Glutamatergic neuron (in vitro differentiated cells): ENCODE data around the gene SSU72. TPM values are rescaled to one million over a fixed set of nuclear protein-coding genes. Genes with fewer than 3 reads are reported as not detected.
"Not testable (repeated sequence)": the region's sequence is repeated elsewhere in the genome, so short reads cannot be mapped to it uniquely, and the experiment has no call there.

Experiments used
- DNase-seq: peaks from one replicate; pipeline ENCODE4 v3.0.0; 2022
- H3K27ac Mint-ChIP-seq: one replicate; pipeline ENCODE4 v1.8.0; 2020; ENCODE audit warnings: mild to moderate bottlenecking, mixed read lengths, inconsistent platforms; ENCODE audit not compliant: unreplicated experiment
- H3K27me3 Mint-ChIP-seq: one replicate; pipeline ENCODE4 v1.8.0; 2020; ENCODE audit warnings: mild to moderate bottlenecking, moderate library complexity, mixed read lengths, inconsistent platforms; ENCODE audit not compliant: unreplicated experiment
- H3K36me3 Mint-ChIP-seq: one replicate; pipeline ENCODE4 v1.8.0; 2020; ENCODE audit warnings: mild to moderate bottlenecking, mixed read lengths, inconsistent platforms; ENCODE audit not compliant: unreplicated experiment
- H3K4me1 Mint-ChIP-seq: one replicate; pipeline ENCODE4 v1.8.0; 2020; ENCODE audit warnings: mild to moderate bottlenecking, low read depth, mixed read lengths, inconsistent platforms; ENCODE audit not compliant: unreplicated experiment
- H3K4me3 Mint-ChIP-seq: one replicate; pipeline ENCODE4 v1.8.0; 2020; ENCODE audit warnings: mild to moderate bottlenecking, mixed read lengths, inconsistent platforms; ENCODE audit not compliant: unreplicated experiment
- H3K9me3 Mint-ChIP-seq: one replicate; pipeline ENCODE4 v1.8.0; 2020; ENCODE audit warnings: mild to moderate bottlenecking, moderate library complexity, mixed read lengths, inconsistent platforms; ENCODE audit not compliant: unreplicated experiment
- total RNA-seq: library from RNA; stranded (reverse); fragmentation: NEBNext Ultra II Directional; extraction: Animal tissue kit (Norgen Biotek cat#: 25700); gene quantifications from one replicate; pipeline ENCODE4 v1.2.1, GENCODE V29; 2021; ENCODE audit not compliant: unreplicated experiment
- TF ChIP-seq, protein P1 (sequence below): fragments of 200-600 bp; sonication (generic); IDR thresholded peaks from one replicate; pipeline ENCODE4 v1.5.0; 2021; ENCODE audit not compliant: partially characterized antibody, unreplicated experiment

SSU72 gene
- total RNA-seq, 1 donor from 2014 or later, result 123 TPM

GRCh38 chr1:1529936-1530335 is 44.7 kb downstream of the SSU72 start:
- TF ChIP-seq, protein P1, sequence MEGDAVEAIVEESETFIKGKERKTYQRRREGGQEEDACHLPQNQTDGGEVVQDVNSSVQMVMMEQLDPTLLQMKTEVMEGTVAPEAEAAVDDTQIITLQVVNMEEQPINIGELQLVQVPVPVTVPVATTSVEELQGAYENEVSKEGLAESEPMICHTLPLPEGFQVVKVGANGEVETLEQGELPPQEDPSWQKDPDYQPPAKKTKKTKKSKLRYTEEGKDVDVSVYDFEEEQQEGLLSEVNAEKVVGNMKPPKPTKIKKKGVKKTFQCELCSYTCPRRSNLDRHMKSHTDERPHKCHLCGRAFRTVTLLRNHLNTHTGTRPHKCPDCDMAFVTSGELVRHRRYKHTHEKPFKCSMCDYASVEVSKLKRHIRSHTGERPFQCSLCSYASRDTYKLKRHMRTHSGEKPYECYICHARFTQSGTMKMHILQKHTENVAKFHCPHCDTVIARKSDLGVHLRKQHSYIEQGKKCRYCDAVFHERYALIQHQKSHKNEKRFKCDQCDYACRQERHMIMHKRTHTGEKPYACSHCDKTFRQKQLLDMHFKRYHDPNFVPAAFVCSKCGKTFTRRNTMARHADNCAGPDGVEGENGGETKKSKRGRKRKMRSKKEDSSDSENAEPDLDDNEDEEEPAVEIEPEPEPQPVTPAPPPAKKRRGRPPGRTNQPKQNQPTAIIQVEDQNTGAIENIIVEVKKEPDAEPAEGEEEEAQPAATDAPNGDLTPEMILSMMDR, result no peak
- peaks cover 6% of the 10 kb centered on the region for H3K36me3 Mint-ChIP-seq
- H3K4me1 Mint-ChIP-seq, result no peaks in the 10 kb centered on the region
- H3K27ac Mint-ChIP-seq, result no peak overlapping the region
- no peak for DNase-seq
- H3K9me3 Mint-ChIP-seq, result peaks cover 6% of the 10 kb centered on the region
- peaks cover 5% of the 10 kb centered on the region for H3K27me3 Mint-ChIP-seq
- no peak overlapping the region for H3K4me3 Mint-ChIP-seq

- H3K36me3 Mint-ChIP-seq, result peaks cover 6% of the 10 kb centered on the region
Measured at GRCh38 chr1:1529321-1529720, 45.3 kb downstream of the SSU72 start.

GRCh38 chr1:1528301-1529267 is 46.1 kb downstream of the SSU72 start:
- H3K27me3 Mint-ChIP-seq, result peaks cover 5% of the 10 kb centered on the region
- no peak overlapping the region for H3K27ac Mint-ChIP-seq

More at GRCh38 chr1:1529321-1529720, 45.3 kb downstream of the SSU72 start:
- H3K4me3 Mint-ChIP-seq, result no peak overlapping the region
- no peak overlapping the region for H3K27ac Mint-ChIP-seq
- DNase-seq, result no peak
- H3K9me3 Mint-ChIP-seq, result peaks cover 6% of the 10 kb centered on the region
- TF ChIP-seq, protein P1, result no peak
- peaks cover 5% of the 10 kb centered on the region for H3K27me3 Mint-ChIP-seq
- H3K4me1 Mint-ChIP-seq, result no peaks in the 10 kb centered on the region

GRCh38 chr1:1527092-1527816 is 47.4 kb downstream of the SSU72 start:
- Mint-ChIP-seq H3K4me1 (no peaks in the 10 kb centered on the region), H3K4me3 (no peak overlapping the region), H3K9me3 (peaks cover 6% of the 10 kb centered on the region), H3K27ac (no peak overlapping the region), H3K36me3 (peaks cover 6% of the 10 kb centered on the region), H3K27me3 (peaks cover 5% of the 10 kb centered on the region)
- no peak for DNase-seq
- TF ChIP-seq, protein P1, result no peak

More at GRCh38 chr1:1528301-1529267, 46.1 kb downstream of the SSU72 start:
- H3K9me3 Mint-ChIP-seq, result peaks cover 6% of the 10 kb centered on the region
- no peak overlapping the region for H3K4me3 Mint-ChIP-seq
- TF ChIP-seq, protein P1, result no peak
- H3K4me1 Mint-ChIP-seq, result no peaks in the 10 kb centered on the region
- DNase-seq, result no peak
- peaks cover 6% of the 10 kb centered on the region for H3K36me3 Mint-ChIP-seq

- not testable (repeated sequence) for H3K9me3 Mint-ChIP-seq, H3K27ac Mint-ChIP-seq, H3K4me1 Mint-ChIP-seq, H3K4me3 Mint-ChIP-seq, DNase-seq, H3K36me3 Mint-ChIP-seq, H3K27me3 Mint-ChIP-seq
Measured at GRCh38 chr1:1526476-1526875, 48.2 kb downstream of the SSU72 start.

- not testable (repeated sequence) for H3K9me3 Mint-ChIP-seq, H3K27ac Mint-ChIP-seq, H3K4me1 Mint-ChIP-seq, H3K27me3 Mint-ChIP-seq, H3K36me3 Mint-ChIP-seq, H3K4me3 Mint-ChIP-seq, DNase-seq
Measured at GRCh38 chr1:1524750-1525383, 49.8 kb downstream of the SSU72 start.

GRCh38 chr1:1523651-1524050 is 51.0 kb downstream of the SSU72 start:
- not testable (repeated sequence) for H3K36me3 Mint-ChIP-seq, DNase-seq, H3K27ac Mint-ChIP-seq, H3K27me3 Mint-ChIP-seq, H3K9me3 Mint-ChIP-seq, H3K4me1 Mint-ChIP-seq, H3K4me3 Mint-ChIP-seq
